HCT116 (cell line): ENCODE data around the gene MRM3.
"Not testable (repeated sequence)": the region's sequence is repeated elsewhere in the genome, so short reads cannot be mapped to it uniquely, and the experiment has no call there.

Experiments
- EZH2 ChIP-seq: fragments of 200-600 bp; sonication (generic); IDR thresholded peaks from 2 replicates; pipeline ENCODE4 v1.6.1; 2017; ENCODE audit warnings: antibody characterized with exemption, mixed run types
- JUND ChIP-seq: IDR thresholded peaks from 2 replicates; pipeline ENCODE4 v1.6.1; 2012
- POLR2A ChIP-seq: IDR thresholded peaks from 2 replicates; pipeline ENCODE4 v1.7.0; 2011; ENCODE audit warnings: borderline replicate concordance; ENCODE audit not compliant: insufficient read depth, insufficient read length; ENCODE audit errors: extremely low read depth
- POLR2AphosphoS5 ChIP-seq: IDR thresholded peaks from 2 replicates; pipeline ENCODE4 v1.6.1; 2011; ENCODE audit warnings: mild to moderate bottlenecking, low read depth, low read length, moderate library complexity
- SIN3A ChIP-seq: IDR thresholded peaks from 2 replicates; pipeline ENCODE4 v1.6.1; 2012; ENCODE audit warnings: low read depth
- SRF ChIP-seq: IDR thresholded peaks from 2 replicates; pipeline ENCODE4 v1.6.1; 2012; ENCODE audit warnings: low read depth
- TCF7L2 ChIP-seq: IDR thresholded peaks from 2 replicates; pipeline ENCODE4 v1.7.0; 2011; ENCODE audit warnings: borderline replicate concordance, inconsistent platforms; ENCODE audit not compliant: insufficient read depth, insufficient read length; ENCODE audit errors: extremely low read depth
- YY1 ChIP-seq: IDR thresholded peaks from 2 replicates; pipeline ENCODE4 v1.6.1; 2011; ENCODE audit warnings: low read length, low read depth, moderate library complexity, mild to moderate bottlenecking; ENCODE audit not compliant: insufficient replicate concordance; ENCODE audit errors: extremely low read depth
- ZNF274 ChIP-seq: fragments of 200-500 bp; sonication (Bioruptor generic); IDR thresholded peaks from 2 replicates; pipeline ENCODE4 v1.6.1; 2014; ENCODE audit warnings: mild to moderate bottlenecking, low read depth, low read length, inconsistent platforms
- TF ChIP-seq, protein P1 (sequence below), 3 experiments: fragments of 200-600 bp in 1 of 3; sonication (generic) in 1 of 3; IDR thresholded peaks in 2 of 3; conservative IDR thresholded peaks in 1 of 3; 2 replicates each; pipeline ENCODE4 v1.5.1; 2012 to 2017; ENCODE audit warnings: low read depth in 2 of 3, low read length in 2 of 3, antibody characterized with exemption in 1 of 3, borderline replicate concordance in 1 of 3, control low read depth in 1 of 3, mild to moderate bottlenecking in 1 of 3, mixed read lengths in 1 of 3, mixed run types in 1 of 3, moderate library complexity in 1 of 3; ENCODE audit not compliant: insufficient read depth in 1 of 3
- TF ChIP-seq, protein P2 (sequence below): IDR thresholded peaks from 2 replicates; pipeline ENCODE4 v1.6.1; 2012

DNA sequence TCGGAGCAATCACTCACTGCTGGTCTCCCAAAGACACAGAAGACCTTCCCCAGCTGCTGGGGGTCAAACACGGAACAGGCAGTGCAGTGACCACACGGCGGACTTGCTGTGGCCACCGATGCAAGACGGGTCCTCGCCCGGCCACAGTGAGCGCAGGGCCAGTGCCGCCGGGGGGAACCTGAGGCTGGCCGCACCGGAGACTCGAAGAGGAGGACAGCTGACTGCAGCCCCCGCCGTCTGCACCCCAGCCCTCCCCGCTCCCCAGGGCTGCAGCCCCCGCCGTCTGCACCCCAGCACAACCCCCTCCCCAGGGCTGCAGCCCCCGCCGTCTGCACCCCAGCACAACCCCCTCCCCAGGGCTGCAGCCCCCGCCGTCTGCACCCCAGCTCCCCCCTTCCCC lies 23.7 kb downstream of the MRM3 start:
- TF ChIP-seq, protein P1, sequence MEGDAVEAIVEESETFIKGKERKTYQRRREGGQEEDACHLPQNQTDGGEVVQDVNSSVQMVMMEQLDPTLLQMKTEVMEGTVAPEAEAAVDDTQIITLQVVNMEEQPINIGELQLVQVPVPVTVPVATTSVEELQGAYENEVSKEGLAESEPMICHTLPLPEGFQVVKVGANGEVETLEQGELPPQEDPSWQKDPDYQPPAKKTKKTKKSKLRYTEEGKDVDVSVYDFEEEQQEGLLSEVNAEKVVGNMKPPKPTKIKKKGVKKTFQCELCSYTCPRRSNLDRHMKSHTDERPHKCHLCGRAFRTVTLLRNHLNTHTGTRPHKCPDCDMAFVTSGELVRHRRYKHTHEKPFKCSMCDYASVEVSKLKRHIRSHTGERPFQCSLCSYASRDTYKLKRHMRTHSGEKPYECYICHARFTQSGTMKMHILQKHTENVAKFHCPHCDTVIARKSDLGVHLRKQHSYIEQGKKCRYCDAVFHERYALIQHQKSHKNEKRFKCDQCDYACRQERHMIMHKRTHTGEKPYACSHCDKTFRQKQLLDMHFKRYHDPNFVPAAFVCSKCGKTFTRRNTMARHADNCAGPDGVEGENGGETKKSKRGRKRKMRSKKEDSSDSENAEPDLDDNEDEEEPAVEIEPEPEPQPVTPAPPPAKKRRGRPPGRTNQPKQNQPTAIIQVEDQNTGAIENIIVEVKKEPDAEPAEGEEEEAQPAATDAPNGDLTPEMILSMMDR (IDR thresholded peaks at IDR 0.05 in 2 of 3, conservative IDR thresholded peaks at IDR 0.05 in 1 of 3; ENCODE audit: borderline replicate concordance in 1 of 3, insufficient read depth in 1 of 3, low read depth in 2 of 3, low read length in 2 of 3) = not testable (repeated sequence)
- TF ChIP-seq EZH2, POLR2A, ZNF274, TCF7L2, POLR2AphosphoS5, SRF, SIN3A, JUND, YY1: not testable (repeated sequence)
- TF ChIP-seq, protein P2, sequence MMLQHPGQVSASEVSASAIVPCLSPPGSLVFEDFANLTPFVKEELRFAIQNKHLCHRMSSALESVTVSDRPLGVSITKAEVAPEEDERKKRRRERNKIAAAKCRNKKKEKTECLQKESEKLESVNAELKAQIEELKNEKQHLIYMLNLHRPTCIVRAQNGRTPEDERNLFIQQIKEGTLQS = not testable (repeated sequence)
